GM19238 (cell line): ENCODE data around the gene CASKIN2.
"Not testable (repeated sequence)": the region's sequence is repeated elsewhere in the genome, so short reads cannot be mapped to it uniquely, and the experiment has no call there.

Experiments used
- DNase-seq: peaks from one replicate; pipeline ENCODE4 v3.0.0; 2011; ENCODE audit warnings: low spot score; ENCODE audit not compliant: insufficient read length

The CASKIN2 gene

GRCh38 chr17:75473246-75473645 is 42.1 kb downstream of the CASKIN2 start:
- DNase-seq, result no peak

- DNase-seq, result no peak
Observed at GRCh38 chr17:75472119-75472518, 43.2 kb downstream of the CASKIN2 start.

- DNase-seq, result no peak
Observed at GRCh38 chr17:75471207-75471606, 44.1 kb downstream of the CASKIN2 start.

GRCh38 chr17:75468779-75469373 is 46.5 kb downstream of the CASKIN2 start:
- DNase-seq, result no peak

- DNase-seq, result no peak
Observed at GRCh38 chr17:75468291-75468754, 47.0 kb downstream of the CASKIN2 start.

- no peak for DNase-seq
Observed at GRCh38 chr17:75465039-75465438, 50.3 kb downstream of the CASKIN2 start.

- no peak for DNase-seq
Observed at GRCh38 chr17:75463603-75464002, 51.7 kb downstream of the CASKIN2 start.

- no peak for DNase-seq
Observed at GRCh38 chr17:75460295-75460694, 55.0 kb downstream of the CASKIN2 start.

- no peak for DNase-seq
Observed at GRCh38 chr17:75459590-75460267, 55.6 kb downstream of the CASKIN2 start.

- DNase-seq, result no peak
Observed at GRCh38 chr17:75459246-75459589, 56.1 kb downstream of the CASKIN2 start.

GRCh38 chr17:75457047-75457654 is 58.2 kb downstream of the CASKIN2 start:
- no peak for DNase-seq

- DNase-seq, result peak; percentile 92
Observed at GRCh38 chr17:75456417-75457046, 58.8 kb downstream of the CASKIN2 start, which contains the start of gene TMEM94. Gene TMEM94, plus strand, starts transcription at chr17:75456635. Its CDS starts 15,271 bp downstream, at chr17:75471906.

GRCh38 chr17:75456039-75456416 is 59.3 kb downstream of the CASKIN2 start:
- no peak for DNase-seq

- DNase-seq, result not testable (repeated sequence)
Observed at GRCh38 chr17:75454672-75455071, 60.7 kb downstream of the CASKIN2 start.

GRCh38 chr17:75454193-75454592 is 61.1 kb downstream of the CASKIN2 start:
- no peak for DNase-seq

GRCh38 chr17:75450270-75450669 is 65.1 kb downstream of the CASKIN2 start:
- no peak for DNase-seq
